ENCODE measurements around the gene TMEM37.
"Not testable (repeated sequence)": the region's sequence is repeated elsewhere in the genome, so short reads cannot be mapped to it uniquely, and the experiment has no call there.

Gene TMEM37

GRCh38 chr2:119431155-119431975 is at the start of gene TMEM37:
TMEM37 (plus strand) TSS chr2:119431854; CDS start chr2:119431904, 50 bp downstream.
- FAIRE-seq = peak; percentile 65

GRCh38 chr2:119383410-119384140 is 48.1 kb upstream of the TMEM37 start:
- FAIRE-seq = no peak
- DNase-seq (ENCODE audit: low spot score) = no peak

More at GRCh38 chr2:119431155-119431975, at the start of gene TMEM37:
- peak; percentile 97 for DNase-seq (ENCODE audit: low spot score)

DNA sequence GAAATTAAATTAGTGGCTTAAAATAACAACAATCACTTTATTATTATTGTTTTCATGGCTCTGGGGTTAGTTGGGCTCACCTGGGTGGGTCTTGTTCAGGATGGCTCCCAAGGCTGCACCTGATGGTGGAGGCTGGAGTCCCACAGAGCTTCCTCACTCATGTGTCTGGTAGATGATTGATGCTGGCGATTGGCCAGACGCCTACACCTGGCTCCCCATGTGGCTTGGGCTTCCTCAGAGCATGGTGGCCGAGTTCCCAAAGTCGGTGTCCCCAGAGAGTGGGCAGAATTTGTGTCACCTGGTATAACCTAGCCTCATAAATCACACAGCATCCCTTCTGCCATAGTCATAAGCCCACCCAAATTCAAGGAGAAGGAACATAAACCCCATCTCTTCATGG is 46.7 kb upstream of the TMEM37 start:
- FAIRE-seq (no peak), DNase-seq (ENCODE audit: low spot score) (no peak)

DNA sequence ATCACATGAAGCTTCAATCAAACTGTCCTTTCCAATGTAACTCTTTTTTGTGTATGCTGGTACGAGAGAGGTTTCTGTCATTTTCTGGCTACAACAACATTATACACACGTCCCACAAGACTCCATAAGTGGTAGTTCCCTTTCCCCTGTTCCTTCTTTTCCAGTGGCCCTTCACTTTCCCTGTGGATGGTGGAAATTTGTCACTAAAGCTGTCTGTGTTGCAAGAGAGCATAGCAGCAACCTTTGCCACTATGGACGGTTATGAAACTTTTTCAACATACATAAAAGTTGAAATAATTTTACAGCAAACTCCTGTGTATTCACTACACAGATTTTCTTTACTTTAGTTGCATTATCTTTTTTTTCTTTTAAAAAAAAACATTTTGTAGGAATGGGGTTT is 46.2 kb upstream of the TMEM37 start:
- DNase-seq (ENCODE audit: low spot score) = no peak
- no peak for FAIRE-seq

GRCh38 chr2:119387381-119388129 is 44.1 kb upstream of the TMEM37 start:
- DNase-seq (ENCODE audit: low spot score) (peak; percentile 48), FAIRE-seq (no peak)

- DNase-seq (ENCODE audit: low spot score) = no peak
- FAIRE-seq = no peak
Measured at GRCh38 chr2:119389615-119390306, 41.9 kb upstream of the TMEM37 start.

DNA sequence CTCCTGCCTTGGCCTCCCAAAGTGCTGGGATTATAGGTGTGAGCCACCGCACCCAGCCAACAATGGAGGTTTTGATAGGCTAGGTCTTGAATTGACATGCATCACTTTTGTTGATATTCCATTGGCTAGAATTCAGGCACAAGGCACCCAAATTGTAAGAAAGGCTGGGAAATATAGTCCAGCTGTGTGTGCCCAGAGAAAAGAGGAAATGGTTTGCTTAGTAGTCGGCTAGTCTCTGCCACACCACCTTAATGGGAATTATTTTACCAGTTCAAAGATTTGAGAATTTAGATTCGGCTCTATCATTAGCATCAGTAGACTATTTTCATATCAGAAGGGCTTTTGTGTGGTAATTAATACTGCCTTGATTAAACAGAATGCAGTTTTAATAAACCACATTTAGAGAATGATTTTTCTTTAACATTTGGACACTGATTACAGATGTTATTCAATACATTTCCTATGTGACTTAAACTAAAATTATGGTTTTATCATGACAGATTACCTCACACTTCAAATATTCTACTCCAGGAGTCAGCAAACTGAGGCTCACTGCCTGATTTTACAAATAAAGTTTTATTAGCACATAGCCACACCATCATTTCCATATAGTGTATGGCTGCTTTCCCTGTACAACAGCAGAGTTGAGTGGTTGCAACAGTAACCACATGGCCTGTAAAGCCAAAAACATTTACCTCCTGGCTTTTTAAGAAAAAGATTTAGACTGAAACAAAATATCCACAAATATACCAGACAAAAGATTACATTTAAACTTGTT is 37.5 kb upstream of the TMEM37 start:
- FAIRE-seq (no peak), DNase-seq (ENCODE audit: low spot score) (no peak)

DNA sequence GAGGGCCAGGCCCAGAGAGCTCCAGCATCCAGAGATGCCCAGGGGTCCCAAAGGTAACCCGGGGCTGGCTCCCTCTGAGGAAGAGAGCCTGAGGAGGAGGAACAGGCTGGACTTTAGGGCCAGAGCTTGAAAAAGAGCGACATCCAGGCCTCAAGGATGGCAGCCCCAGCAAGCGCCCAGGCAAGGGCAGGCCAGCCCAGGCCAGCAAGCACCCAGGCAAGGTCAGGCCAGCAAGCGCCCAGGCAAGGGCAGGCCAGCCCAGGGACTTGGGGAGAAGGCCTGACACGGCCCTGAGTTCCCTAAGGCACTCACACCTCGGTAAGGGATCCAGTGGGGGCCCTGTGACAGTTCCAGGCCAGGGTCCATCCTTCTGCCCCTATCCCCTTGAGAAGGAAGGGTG is 34.5 kb upstream of the TMEM37 start:
- no peak for DNase-seq (ENCODE audit: low spot score)
- no peak for FAIRE-seq

- DNase-seq (ENCODE audit: low spot score) (no peak), FAIRE-seq (no peak)
Measured at GRCh38 chr2:119402106-119402505, 29.5 kb upstream of the TMEM37 start.

- DNase-seq (ENCODE audit: low spot score) (no peak), FAIRE-seq (peak; percentile 17)
Measured at GRCh38 chr2:119402645-119403560, 28.8 kb upstream of the TMEM37 start.

- FAIRE-seq = peak; percentile 65
- not testable (repeated sequence) for DNase-seq (ENCODE audit: low spot score)
Measured at GRCh38 chr2:119403618-119404017, 28.0 kb upstream of the TMEM37 start.

- DNase-seq (ENCODE audit: low spot score) = no peak
- FAIRE-seq = no peak
Measured at GRCh38 chr2:119405151-119405550, 26.5 kb upstream of the TMEM37 start.

DNA sequence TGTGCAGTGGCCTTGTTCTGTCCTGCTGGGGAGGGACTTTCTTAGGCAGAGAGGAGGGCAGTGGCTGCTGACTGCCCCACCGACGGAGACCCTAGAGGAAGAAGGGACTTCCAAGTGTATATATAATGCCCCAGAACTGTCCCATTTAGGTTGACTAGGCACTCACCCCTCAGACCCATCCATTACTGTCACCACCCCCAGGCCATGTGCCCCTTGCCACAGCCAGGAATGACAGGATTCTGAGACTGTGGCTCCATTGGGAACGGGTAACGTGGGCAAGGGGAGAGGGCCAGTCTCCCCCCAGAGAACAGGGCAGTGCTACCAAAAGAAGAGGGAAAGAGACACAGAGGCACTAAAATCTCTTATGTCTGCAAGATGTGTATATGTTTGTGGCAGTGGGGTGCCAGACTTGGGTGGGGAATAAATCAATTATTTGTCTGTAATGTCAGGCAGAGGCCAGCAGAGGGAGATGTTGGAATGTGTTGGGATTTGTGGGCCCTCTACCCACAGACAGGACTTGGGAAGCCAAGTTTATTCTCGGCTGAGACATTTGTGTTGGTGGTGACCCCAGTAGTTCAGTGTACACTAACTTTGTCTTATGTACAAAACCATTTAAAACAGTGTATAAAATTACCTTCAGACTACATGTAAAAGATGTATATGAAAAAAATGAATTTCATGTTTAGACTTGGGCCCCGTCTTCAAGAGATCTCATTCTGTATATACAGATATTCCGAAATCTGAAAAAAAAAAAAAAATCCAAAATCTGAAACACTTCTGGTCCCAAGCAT is 24.0 kb upstream of the TMEM37 start:
- FAIRE-seq (peak; percentile 86), DNase-seq (ENCODE audit: low spot score) (peak; percentile 82)

DNA sequence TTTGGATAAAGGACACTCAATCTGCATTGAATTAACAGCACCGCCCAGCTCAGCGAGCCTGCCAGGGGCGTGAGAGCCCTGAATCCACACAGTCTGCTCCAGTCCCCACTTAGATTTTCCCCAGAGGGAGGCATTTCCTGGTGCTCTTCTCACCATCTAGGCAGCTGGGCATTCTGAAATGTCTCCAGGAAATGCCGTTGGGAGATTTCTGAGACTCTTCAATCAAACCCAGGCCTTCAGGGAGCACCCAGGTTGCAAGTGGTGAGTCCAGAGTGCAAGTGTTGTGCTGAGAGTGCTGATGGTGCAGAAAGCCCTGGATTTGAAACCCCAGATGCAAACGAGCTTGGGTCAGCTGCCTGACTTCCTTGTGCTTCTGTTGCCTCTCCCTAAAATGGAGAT is 23.4 kb upstream of the TMEM37 start:
- no peak for DNase-seq (ENCODE audit: low spot score)
- no peak for FAIRE-seq

DNA sequence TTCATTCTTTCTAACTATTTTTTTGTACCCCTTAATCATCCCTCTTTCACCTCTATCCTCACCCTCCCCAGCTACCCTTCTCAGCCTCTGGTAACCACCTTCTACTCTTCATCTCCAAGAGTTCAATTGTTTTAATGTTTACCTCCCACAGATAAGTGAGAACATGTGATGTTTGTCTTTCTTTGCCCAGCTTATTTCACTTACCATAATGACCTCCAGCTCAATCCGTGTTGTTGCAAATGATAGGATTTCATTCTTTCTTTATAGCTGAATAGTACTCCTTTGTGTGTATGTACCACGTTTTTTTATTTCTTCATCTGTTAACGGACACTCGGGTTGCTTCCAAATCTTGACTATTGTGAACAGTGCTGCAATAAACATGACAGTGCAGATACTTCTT is 22.1 kb upstream of the TMEM37 start:
- DNase-seq (ENCODE audit: low spot score) = no peak
- FAIRE-seq = peak; percentile 17

DNA sequence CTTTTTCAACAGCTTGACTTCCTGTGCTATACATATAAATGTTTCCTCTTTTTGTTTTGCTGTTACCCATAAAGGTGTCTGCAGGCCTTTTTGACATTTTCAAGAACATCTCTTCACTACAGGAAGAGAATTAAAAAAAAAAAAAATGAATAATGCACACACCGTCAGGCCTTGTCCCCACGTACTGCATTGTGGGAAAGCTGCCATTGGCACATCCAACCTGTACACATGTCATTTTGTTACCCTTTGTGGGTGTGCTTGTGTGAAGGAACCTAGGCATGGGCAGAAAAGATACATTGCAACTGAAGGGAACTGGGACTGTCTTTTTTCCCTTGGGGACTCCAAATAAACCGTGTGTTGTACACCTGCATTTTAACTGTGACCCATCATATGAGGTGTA is 16.8 kb upstream of the TMEM37 start:
- no peak for DNase-seq (ENCODE audit: low spot score)
- FAIRE-seq = no peak

DNA sequence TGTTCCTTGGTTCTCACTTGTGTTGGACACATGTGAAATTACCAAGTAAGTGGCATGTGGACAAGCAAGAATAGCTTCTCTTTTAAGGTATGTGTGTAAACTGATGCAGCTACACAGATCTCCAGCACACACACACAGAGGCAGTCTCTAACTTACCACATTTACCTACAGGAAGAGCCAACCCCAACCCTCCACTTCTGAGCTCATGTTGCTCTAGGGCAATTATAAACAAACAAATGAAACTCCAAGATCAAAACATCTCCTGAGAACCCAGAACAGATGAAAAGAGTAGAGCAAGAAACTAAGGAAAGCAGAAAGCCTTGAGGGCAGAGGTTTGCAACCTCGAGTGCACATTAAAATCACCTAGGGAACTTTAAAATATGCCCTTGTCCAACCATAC is 16.0 kb upstream of the TMEM37 start:
- no peak for FAIRE-seq
- DNase-seq (ENCODE audit: low spot score) = no peak

DNA sequence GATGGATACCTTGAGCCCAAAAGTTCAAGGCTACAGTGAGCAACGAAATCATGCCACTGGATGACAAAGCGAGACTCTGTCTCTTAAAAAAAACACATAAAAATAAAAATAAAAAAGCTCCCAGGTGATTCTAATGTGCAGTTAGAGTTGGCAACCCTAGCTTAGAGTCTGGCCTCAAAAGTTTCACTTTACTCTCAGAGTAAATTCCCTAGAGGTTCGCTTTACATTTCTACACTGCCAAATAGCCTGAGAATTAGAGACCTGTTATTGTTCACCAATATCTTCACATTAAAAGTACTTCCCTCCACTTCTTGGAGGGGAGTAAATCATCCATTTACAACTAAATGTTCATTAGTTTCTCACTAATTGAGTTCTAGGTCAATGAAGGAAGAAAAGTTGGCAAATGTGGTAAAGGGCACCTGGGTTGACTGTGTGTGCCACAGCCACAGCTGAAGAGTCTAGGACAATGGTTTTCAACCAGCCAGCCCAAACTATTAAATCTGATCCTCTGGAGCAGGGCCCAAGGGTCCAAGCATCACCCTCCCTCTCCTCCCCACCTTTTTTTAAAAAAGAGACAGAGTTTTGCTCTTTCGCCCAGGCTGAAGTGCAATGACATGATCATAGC is 15.2 kb upstream of the TMEM37 start:
- FAIRE-seq (no peak), DNase-seq (ENCODE audit: low spot score) (no peak)

All from urothelium cell line (cell line).